OCI-LY1 (cell line): ENCODE data around the gene UGGT1.

Source experiments
- EZH2 ChIP-seq: fragments of 200-600 bp; sonication (generic), shearing (Covaris generic); IDR thresholded peaks from 2 replicates; pipeline ENCODE4 v1.8.0; 2017; ENCODE audit warnings: borderline replicate concordance, mixed run types, mild to moderate bottlenecking, antibody characterized with exemption, low read length, moderate library complexity, mixed read lengths
- TF ChIP-seq, protein P1 (sequence below): fragments of 200-600 bp; sonication (generic), shearing (Covaris generic); IDR thresholded peaks from 2 replicates; pipeline ENCODE4 v1.5.1; 2017; ENCODE audit warnings: mild to moderate bottlenecking, antibody characterized with exemption, low read length, moderate library complexity, mixed read lengths

DNA sequence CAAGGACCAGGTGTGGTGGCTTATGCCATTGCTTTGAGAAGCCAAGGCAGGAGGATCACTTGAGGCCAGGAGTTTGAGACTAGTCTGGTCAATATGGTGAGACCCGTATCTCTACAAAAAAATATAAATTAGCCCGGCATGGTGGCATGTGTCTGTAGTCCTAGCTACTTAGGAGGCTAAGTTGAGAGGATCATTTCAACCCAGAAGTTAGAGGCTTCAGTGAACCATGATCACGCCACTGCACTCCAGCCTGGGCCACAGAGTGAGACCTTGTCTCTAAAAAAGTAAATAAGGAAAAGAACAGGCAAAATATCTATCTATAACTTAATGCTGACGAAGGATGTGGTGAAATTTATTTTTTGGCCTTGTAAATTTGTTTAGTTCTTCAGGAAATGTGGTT, 78.1 kb downstream of the UGGT1 start:
- TF ChIP-seq, protein P1, sequence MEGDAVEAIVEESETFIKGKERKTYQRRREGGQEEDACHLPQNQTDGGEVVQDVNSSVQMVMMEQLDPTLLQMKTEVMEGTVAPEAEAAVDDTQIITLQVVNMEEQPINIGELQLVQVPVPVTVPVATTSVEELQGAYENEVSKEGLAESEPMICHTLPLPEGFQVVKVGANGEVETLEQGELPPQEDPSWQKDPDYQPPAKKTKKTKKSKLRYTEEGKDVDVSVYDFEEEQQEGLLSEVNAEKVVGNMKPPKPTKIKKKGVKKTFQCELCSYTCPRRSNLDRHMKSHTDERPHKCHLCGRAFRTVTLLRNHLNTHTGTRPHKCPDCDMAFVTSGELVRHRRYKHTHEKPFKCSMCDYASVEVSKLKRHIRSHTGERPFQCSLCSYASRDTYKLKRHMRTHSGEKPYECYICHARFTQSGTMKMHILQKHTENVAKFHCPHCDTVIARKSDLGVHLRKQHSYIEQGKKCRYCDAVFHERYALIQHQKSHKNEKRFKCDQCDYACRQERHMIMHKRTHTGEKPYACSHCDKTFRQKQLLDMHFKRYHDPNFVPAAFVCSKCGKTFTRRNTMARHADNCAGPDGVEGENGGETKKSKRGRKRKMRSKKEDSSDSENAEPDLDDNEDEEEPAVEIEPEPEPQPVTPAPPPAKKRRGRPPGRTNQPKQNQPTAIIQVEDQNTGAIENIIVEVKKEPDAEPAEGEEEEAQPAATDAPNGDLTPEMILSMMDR = no peak
- no peak for TF ChIP-seq EZH2
